Retina (tissue), 1 donor: ENCODE data around the gene BCL2.

Experiments used
- DNase-seq: peaks from one replicate; pipeline ENCODE4 v3.0.0-alpha.2; 2016

Gene BCL2

GRCh38 chr18:63074981-63075404, 244.6 kb downstream of the BCL2 start:
- peak; percentile 80 for DNase-seq

DNA sequence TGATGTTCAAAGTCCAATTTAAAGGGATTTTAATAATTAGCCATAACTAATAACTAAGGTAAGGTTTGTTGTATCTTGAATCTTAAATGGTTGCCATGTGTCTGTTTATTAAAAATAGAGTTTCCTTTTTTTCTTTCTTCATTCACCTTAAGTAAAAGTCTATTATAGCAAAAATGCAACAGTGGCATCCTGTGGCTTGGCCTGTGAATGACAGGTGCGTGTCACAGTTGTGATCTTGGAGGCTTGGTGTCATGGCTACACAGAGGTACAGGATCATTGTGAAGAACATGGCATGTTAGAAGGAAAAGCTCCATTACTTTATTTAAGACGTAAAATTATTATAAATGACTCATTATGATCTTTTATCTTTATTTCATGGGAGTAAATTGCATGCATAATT, 246.1 kb downstream of the BCL2 start:
- no peak for DNase-seq
